Ovary (tissue), 9 donors: Measurements from ENCODE around the gene ASAP2. TPM values are rescaled to one million over a fixed set of nuclear protein-coding genes. Genes with fewer than 3 reads are reported as not detected.
"Not testable (repeated sequence)": the region's sequence is repeated elsewhere in the genome, so short reads cannot be mapped to it uniquely, and the experiment has no call there.

Experiments
- DNase-seq, 5 donors: peaks; one replicate each; pipeline ENCODE4 v3.0.0-alpha.2; 2019 to 2020
- H3K27ac ChIP-seq, 2 donors: fragments of 200-600 bp; one replicate each; pipeline versions ENCODE4 v1.5.1 to v1.8.0; 2019 to 2022
- H3K27me3 ChIP-seq: fragments of 200-600 bp; one replicate; pipeline ENCODE4 v1.8.0; 2022
- H3K36me3 ChIP-seq: fragments of 200-600 bp; sonication (generic); one replicate; pipeline ENCODE4 v1.5.1; 2019
- H3K4me1 ChIP-seq: one replicate; pipeline ENCODE4 v1.8.1; 2013; ENCODE audit warnings: mild to moderate bottlenecking, moderate library complexity; ENCODE audit not compliant: insufficient read depth
- H3K4me3 ChIP-seq: fragments of 200-600 bp; sonication (generic); one replicate; pipeline ENCODE4 v1.5.1; 2017
- H3K9me3 ChIP-seq, 2 donors: fragments of 200-600 bp in 1 of 2; sonication (generic) in 1 of 2; one replicate each; pipeline versions ENCODE4 v1.5.1 to v1.8.1; 2013 to 2019; ENCODE audit warnings: mild to moderate bottlenecking in 1 of 2, moderate library complexity in 1 of 2
- EP300 ChIP-seq: sonication (generic); formaldehyde crosslinking; IDR thresholded peaks from one replicate; pipeline ENCODE4 v1.6.1; 2017; ENCODE audit warnings: antibody characterized with exemption
- POLR2A ChIP-seq: fragments of 450-650 bp; IDR thresholded peaks from one replicate; pipeline ENCODE4 v1.6.1; 2017; ENCODE audit warnings: antibody characterized with exemption, mild to moderate bottlenecking, moderate library complexity
- WGBS, 3 donors: extraction: QIAGEN DNeasy Blood & Tissue Kit in 1 of 3; methylation state at CpG; one replicate each; pipeline versions ENCODE4 v1.1.5 to v1.1.7; 2013 to 2017; 5-methylcytosine and 5-hydroxymethylcytosine counted together
- intact Hi-C, 4 donors: fragments of 100-400 bp; cut with DNase I; formaldehyde crosslinking; loops; one replicate each; pipeline versions ENCODE4 v1.11.0 to v1.15.1; 2022 to 2023
- polyA plus RNA-seq, 2 donors: library from polyadenylated mRNA; stranded (reverse); fragments of 200-250 nt in 1 of 2; fragments of 350-450 nt in 1 of 2; fragmentation: Illumina TruSeq in 1 of 2; extraction: RNeasy Lipid Tissue Mini Kit (QIAGEN cat#74804) in 1 of 2; gene quantifications; one replicate each; pipeline ENCODE4 v1.2.3, GENCODE V29; 2013 to 2014
- total RNA-seq, 7 donors: library from RNA; depleted of rRNA in 2 of 7; stranded (reverse); fragments of >200 nt in 2 of 7; fragmentation: NEBNext Ultra II Directional in 3 of 7; extraction: Animal tissue kit (Norgen Biotek cat#: 25700) in 3 of 7; gene quantifications; one replicate each; pipeline versions ENCODE4 v1.1.0 to v1.2.4, GENCODE V29; 2016 to 2023
- TF ChIP-seq, protein P1 (sequence below), 3 donors: fragments of 450-650 bp in 2 of 3; fragments of 200-600 bp in 1 of 3; IDR thresholded peaks; one replicate each; pipeline versions ENCODE4 v1.5.1 to v1.8.0; 2016 to 2022; ENCODE audit warnings: antibody characterized with exemption in 3 of 3, mild to moderate bottlenecking in 1 of 3
- donor health status: DM: no; HTN: no; CAD: no; lungs with moderate emphysema.
- donor health status: DM: no; HTN: no; CAD: no.
- donor health status: Bipolar disorder and iron deficiency.
- donor health status: DM: yes; HTN: yes; CAD: no.
- donor health status: DM: no; HTN: no; CAD: no.
- donor health status: DM: yes; HTN: yes; CAD: no.

ASAP2 gene
- total and polyA plus RNA-seq, 9 donors = 10.3 to 22.7 (median 15.5) TPM

DNA sequence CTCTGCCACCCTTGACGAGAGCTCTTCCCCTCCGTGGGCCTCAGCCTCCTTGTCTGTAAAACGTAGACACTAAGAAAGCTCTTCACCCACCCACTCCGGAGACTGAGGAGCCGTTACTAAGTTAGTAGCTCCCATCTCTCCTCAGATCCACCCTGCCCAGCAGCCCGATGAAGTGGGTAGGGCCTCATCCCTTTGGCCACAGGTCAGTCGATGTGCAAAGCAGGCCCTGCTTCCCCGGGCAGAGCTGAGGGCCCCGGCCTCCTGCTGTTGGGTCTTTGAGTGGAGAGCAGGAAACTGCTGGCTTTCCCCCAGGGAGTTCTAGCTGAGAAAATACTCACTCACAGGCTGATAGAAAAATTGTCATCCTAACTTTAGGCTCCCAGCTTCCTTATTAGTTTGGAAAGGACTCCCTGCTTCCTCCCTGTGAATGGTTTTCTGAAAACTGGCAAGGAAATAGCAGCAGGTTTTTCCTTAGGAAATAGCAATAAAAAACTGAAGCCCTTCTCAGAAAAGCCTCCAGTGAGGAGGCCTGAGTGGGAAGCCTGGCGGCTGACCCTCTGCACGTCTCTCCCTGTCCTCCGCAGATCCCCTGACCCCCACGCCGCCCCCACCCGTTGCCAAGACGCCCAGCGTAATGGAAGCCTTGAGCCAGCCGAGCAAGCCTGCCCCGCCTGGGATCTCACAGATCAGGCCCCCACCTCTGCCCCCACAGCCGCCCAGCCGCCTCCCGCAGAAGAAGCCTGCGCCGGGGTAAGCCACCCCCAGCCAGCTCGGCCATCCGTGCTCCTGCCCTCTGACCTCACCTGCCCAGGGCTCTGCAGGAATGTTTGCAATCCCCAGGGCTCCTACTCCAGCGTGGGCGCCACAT lies 186.5 kb downstream of the ASAP2 start:
- no peaks in the 10 kb centered on the region for H3K4me1 ChIP-seq
- no peaks in the 10 kb centered on the region for H3K36me3 ChIP-seq
- no peak for TF ChIP-seq EP300
- no peak for TF ChIP-seq POLR2A
- TF ChIP-seq, protein P1, sequence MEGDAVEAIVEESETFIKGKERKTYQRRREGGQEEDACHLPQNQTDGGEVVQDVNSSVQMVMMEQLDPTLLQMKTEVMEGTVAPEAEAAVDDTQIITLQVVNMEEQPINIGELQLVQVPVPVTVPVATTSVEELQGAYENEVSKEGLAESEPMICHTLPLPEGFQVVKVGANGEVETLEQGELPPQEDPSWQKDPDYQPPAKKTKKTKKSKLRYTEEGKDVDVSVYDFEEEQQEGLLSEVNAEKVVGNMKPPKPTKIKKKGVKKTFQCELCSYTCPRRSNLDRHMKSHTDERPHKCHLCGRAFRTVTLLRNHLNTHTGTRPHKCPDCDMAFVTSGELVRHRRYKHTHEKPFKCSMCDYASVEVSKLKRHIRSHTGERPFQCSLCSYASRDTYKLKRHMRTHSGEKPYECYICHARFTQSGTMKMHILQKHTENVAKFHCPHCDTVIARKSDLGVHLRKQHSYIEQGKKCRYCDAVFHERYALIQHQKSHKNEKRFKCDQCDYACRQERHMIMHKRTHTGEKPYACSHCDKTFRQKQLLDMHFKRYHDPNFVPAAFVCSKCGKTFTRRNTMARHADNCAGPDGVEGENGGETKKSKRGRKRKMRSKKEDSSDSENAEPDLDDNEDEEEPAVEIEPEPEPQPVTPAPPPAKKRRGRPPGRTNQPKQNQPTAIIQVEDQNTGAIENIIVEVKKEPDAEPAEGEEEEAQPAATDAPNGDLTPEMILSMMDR (IDR thresholded peaks at IDR 0.05) = no peak
- H3K27me3 ChIP-seq = no peaks in the 10 kb centered on the region
- DNase-seq = peak in 2 of 5 donors; percentile 43 to 48
- intact Hi-C loops = no loop called here
- no peaks in the 10 kb centered on the region for H3K9me3 ChIP-seq
- peak overlapping the region in 1 of 2 donors; percentile 19 for H3K27ac ChIP-seq
- 54 to 67% (median 62%) methylated on average over 28 of the region's 28 CpGs for WGBS, 3 donors
- H3K4me3 ChIP-seq = no peak overlapping the region

DNA sequence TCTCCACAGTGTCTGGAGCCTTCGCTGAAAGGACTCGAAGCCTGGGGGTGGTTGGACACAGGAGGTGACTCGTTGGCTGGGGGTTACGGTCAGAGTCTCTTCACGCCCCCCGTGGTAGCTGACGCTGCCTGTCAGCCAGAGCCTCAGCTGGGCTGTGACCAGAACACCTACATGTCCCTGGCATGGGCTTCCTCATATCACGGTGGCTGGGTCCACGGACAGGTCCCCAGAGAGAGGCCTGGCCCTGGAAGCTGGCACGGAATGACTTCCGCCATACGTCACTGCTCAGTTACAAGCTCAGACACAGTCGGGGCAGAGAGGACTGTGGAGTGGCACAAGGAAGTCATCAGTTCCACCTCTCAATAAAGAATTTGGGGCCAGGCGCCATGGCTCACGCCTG lies 188.2 kb downstream of the ASAP2 start:
- peak in 1 of 5 donors; percentile 18 for DNase-seq
- Histone ChIP-seq H3K4me3 (no peak overlapping the region), H3K36me3 (no peaks in the 10 kb centered on the region), H3K4me1 (no peaks in the 10 kb centered on the region), H3K27ac (no peak overlapping the region), H3K27me3 (no peaks in the 10 kb centered on the region), H3K9me3 (no peaks in the 10 kb centered on the region)
- WGBS, 3 donors = 92 to 95% (median 92%) methylated on average over 15 of the region's 15 CpGs
- intact Hi-C loops = no loop called here
- TF ChIP-seq, protein P1 (IDR thresholded peaks at IDR 0.05) = no peak
- TF ChIP-seq POLR2A (no peak), EP300 (no peak)

DNA sequence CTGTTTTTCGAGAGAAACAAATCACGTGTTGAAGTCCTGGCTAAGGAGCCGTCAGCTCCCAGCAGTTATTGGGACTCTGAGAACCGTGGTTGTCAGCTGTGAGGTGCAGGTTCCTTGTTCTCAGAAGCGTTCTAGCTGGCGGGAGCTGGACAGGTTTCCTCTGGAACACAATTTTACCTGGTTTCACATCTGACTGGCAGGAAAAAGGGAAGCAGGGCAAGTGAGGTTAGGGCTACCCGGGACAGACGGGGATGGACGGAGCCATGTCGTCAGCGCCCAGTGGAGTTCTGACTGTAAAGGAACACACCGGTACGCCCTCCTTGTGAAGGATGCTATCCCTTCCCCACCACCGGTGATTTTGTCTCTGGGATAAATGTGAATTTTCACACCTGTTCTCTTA lies 190.6 kb downstream of the ASAP2 start:
- TF ChIP-seq, protein P1 (IDR thresholded peaks at IDR 0.05) = no peak
- TF ChIP-seq POLR2A (no peak), EP300 (no peak)
- Histone ChIP-seq H3K4me3 (no peak overlapping the region), H3K36me3 (no peaks in the 10 kb centered on the region), H3K27ac (no peak overlapping the region), H3K27me3 (no peaks in the 10 kb centered on the region), H3K4me1 (no peaks in the 10 kb centered on the region), H3K9me3 (no peaks in the 10 kb centered on the region)
- 91 to 95% (median 93%) methylated on average over 14 of the region's 14 CpGs for WGBS, 3 donors
- intact Hi-C loops = no loop called here
- DNase-seq = peak in 1 of 5 donors; percentile 17

DNA sequence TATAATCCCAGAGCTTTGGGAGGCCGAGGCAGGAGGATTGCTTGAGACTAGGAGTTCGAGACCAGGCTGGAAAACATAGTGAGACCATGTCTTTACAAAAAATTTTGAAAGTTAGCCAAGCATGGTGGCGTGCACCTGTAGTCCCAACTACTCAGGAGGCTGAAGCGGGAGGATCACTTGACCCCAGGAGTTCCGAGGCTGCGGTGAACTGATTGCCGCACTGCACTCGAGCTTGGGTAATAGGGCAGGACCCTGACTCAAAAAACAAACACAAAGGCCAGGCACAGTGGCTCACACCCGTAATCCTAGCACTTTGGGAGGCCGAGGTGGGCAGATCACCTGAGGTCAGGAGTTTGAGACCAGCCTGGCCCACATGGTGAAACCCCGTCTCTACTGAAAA lies 191.6 kb downstream of the ASAP2 start:
- H3K9me3 ChIP-seq, H3K4me1 ChIP-seq, H3K36me3 ChIP-seq, H3K4me3 ChIP-seq, H3K27me3 ChIP-seq, intact Hi-C loops, H3K27ac ChIP-seq: not testable (repeated sequence)
- DNase-seq = peak in 1 of 5 donors; percentile 21
- 94 to 96% (median 95%) methylated on average over 11 of the region's 11 CpGs for WGBS, 3 donors
